ENCODE measurements around the gene GRAMD1B.

GRAMD1B gene

DNA sequence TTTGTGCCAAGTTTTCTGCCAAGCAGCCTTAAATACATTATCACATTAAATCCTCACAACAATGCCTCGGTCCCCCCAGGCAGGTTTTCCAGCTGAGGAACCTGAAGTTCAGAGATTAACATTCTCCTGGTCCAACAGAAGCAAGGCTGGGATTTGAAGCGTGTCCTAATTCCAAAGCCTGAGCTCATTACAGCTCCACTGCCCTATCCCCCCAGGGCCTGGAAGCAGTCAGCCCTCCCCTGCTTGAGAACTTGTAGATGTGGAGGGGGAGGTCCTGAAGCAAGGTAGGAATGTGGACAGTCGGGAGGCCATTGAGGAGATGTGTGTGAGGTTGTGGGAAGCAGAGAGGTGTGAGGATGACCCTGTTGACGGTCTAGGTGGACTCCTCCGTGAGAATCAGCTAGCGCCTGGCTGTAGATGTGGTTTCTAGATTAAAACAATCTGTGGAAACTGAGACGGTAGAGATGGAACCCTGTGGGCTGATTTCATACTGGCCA, 8.1 kb downstream of the GRAMD1B start:
- no peak overlapping the region for H3K4me3 ChIP-seq (replicated peaks; ENCODE audit: insufficient read depth, low read length)
- no peaks in the 10 kb centered on the region for H3K27me3 ChIP-seq (ENCODE audit: insufficient read depth, poor library complexity, severe bottlenecking)
- DNase-seq (ENCODE audit: low read depth in 1 of 2, low spot score in 1 of 2), result no peak
- TF ChIP-seq SPI1 (IDR thresholded peaks at IDR 0.05; ENCODE audit: borderline replicate concordance, low read depth) (no peak), POLR2AphosphoS5 (IDR thresholded peaks at IDR 0.05; ENCODE audit: low read depth) (peak; percentile 21; the same call in 1 of the 2 replicates)
- H3K27ac ChIP-seq (replicated peaks), result no peak overlapping the region

DNA sequence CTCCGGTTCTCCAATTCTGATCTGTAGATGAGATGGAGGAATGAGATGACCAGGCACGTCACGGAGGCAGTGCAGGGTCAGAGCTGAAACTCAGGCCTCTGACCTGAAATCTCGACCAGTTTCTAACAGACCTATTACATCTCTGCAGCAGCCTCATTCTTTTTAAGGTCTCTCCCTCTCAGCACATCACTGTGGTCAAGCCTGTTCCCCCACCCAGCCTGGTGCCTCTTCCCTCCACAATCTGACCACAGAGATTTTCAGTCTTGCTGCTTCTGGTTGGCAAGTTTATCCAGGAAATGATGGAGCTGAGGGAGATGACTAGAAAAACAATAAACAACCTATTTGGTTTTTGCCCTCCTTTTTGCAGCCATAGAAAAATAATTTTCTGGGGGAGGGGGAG, 9.5 kb downstream of the GRAMD1B start:
- no peak for DNase-seq (ENCODE audit: low read depth in 1 of 2, low spot score in 1 of 2)
- Histone ChIP-seq H3K27ac (replicated peaks) (no peak overlapping the region), H3K4me3 (replicated peaks; ENCODE audit: insufficient read depth, low read length) (no peak overlapping the region), H3K27me3 (ENCODE audit: insufficient read depth, poor library complexity, severe bottlenecking) (no peaks in the 10 kb centered on the region)
- no peak for TF ChIP-seq POLR2AphosphoS5 (IDR thresholded peaks at IDR 0.05; ENCODE audit: low read depth)

DNA sequence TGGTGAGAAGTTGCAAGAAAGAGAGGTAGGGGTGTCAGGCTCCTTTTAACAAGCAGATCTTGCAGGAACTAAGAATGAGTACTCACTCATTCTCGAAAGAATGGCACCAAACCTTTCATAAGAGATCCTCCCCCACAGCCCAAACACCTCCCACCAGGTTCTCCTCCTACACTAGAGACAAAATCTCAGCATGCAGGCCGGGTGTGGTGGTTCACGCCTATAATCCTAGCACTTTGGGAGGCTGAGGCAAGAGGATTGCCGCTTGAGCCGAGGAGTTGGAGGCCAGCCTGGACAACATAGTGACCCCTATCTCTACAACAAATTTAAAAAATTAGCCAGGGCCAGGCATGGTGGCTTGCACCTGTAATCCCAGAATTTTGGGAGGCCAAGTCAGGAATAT, 11.1 kb downstream of the GRAMD1B start:
- no peaks in the 10 kb centered on the region for H3K27me3 ChIP-seq (ENCODE audit: insufficient read depth, poor library complexity, severe bottlenecking)
- TF ChIP-seq, protein P1, sequence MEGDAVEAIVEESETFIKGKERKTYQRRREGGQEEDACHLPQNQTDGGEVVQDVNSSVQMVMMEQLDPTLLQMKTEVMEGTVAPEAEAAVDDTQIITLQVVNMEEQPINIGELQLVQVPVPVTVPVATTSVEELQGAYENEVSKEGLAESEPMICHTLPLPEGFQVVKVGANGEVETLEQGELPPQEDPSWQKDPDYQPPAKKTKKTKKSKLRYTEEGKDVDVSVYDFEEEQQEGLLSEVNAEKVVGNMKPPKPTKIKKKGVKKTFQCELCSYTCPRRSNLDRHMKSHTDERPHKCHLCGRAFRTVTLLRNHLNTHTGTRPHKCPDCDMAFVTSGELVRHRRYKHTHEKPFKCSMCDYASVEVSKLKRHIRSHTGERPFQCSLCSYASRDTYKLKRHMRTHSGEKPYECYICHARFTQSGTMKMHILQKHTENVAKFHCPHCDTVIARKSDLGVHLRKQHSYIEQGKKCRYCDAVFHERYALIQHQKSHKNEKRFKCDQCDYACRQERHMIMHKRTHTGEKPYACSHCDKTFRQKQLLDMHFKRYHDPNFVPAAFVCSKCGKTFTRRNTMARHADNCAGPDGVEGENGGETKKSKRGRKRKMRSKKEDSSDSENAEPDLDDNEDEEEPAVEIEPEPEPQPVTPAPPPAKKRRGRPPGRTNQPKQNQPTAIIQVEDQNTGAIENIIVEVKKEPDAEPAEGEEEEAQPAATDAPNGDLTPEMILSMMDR (IDR thresholded peaks at IDR 0.05; ENCODE audit: insufficient read depth, low read length), result no peak
- no peak for TF ChIP-seq SPI1 (IDR thresholded peaks at IDR 0.05; ENCODE audit: borderline replicate concordance, low read depth)
- TF ChIP-seq, protein P2, sequence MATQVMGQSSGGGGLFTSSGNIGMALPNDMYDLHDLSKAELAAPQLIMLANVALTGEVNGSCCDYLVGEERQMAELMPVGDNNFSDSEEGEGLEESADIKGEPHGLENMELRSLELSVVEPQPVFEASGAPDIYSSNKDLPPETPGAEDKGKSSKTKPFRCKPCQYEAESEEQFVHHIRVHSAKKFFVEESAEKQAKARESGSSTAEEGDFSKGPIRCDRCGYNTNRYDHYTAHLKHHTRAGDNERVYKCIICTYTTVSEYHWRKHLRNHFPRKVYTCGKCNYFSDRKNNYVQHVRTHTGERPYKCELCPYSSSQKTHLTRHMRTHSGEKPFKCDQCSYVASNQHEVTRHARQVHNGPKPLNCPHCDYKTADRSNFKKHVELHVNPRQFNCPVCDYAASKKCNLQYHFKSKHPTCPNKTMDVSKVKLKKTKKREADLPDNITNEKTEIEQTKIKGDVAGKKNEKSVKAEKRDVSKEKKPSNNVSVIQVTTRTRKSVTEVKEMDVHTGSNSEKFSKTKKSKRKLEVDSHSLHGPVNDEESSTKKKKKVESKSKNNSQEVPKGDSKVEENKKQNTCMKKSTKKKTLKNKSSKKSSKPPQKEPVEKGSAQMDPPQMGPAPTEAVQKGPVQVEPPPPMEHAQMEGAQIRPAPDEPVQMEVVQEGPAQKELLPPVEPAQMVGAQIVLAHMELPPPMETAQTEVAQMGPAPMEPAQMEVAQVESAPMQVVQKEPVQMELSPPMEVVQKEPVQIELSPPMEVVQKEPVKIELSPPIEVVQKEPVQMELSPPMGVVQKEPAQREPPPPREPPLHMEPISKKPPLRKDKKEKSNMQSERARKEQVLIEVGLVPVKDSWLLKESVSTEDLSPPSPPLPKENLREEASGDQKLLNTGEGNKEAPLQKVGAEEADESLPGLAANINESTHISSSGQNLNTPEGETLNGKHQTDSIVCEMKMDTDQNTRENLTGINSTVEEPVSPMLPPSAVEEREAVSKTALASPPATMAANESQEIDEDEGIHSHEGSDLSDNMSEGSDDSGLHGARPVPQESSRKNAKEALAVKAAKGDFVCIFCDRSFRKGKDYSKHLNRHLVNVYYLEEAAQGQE (IDR thresholded peaks at IDR 0.05; ENCODE audit: insufficient replicate concordance, low read depth), result no peak
- no peak for TF ChIP-seq POLR2AphosphoS5 (IDR thresholded peaks at IDR 0.05; ENCODE audit: low read depth)
- no peak for TF ChIP-seq GABPA (IDR thresholded peaks at IDR 0.05; ENCODE audit: low read depth)
- no peak overlapping the region for H3K27ac ChIP-seq (replicated peaks)
- DNase-seq (ENCODE audit: low read depth in 1 of 2, low spot score in 1 of 2), result no peak
- H3K4me3 ChIP-seq (replicated peaks; ENCODE audit: insufficient read depth, low read length), result no peak overlapping the region

DNA sequence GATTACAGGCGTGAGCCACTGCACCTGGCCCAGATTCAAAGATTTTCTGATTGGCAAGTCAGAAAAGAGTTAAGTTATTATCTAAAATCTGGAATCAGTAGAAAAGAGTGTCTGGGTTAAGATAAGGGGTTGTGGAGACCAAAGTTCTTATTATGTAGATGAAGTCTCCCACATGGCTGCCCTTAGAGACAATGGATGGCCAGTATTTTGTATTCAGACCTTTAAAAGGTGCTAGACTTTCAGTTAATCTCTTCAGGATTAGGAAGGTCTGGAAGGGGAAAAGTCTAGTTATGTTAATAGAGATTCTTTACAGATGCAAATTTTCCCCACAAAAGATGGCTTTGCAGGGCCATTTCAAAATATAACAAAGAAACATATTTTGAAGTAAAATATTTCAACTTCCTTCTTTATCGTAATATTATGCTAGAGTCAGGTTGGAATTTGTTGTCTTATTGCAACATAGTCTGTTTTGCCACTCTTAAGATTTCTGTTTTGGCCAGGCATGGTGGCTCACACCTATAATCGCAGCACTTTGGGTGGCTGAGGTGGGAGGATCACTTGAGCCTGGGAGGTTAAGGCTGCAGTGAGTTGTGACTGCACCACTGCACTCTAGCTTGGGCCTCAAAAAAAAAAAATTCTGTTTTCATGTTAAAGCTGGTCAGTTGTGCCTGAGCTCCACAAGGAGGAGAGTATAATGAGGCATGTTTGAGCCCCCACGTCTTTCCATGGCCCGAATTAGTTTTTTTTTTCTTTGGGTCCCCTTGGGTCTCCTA, 14.0 kb downstream of the GRAMD1B start:
- DNase-seq (ENCODE audit: low read depth in 1 of 2, low spot score in 1 of 2), result no peak
- Histone ChIP-seq H3K4me3 (replicated peaks; ENCODE audit: insufficient read depth, low read length) (no peak overlapping the region), H3K27me3 (ENCODE audit: insufficient read depth, poor library complexity, severe bottlenecking) (no peaks in the 10 kb centered on the region), H3K27ac (replicated peaks) (no peak overlapping the region)
- TF ChIP-seq, protein P1 (IDR thresholded peaks at IDR 0.05; ENCODE audit: insufficient read depth, low read length), result no peak
- TF ChIP-seq, protein P2 (IDR thresholded peaks at IDR 0.05; ENCODE audit: insufficient replicate concordance, low read depth), result no peak
- TF ChIP-seq POLR2AphosphoS5 (IDR thresholded peaks at IDR 0.05; ENCODE audit: low read depth) (no peak), SPI1 (IDR thresholded peaks at IDR 0.05; ENCODE audit: borderline replicate concordance, low read depth) (no peak), GABPA (IDR thresholded peaks at IDR 0.05; ENCODE audit: low read depth) (no peak)
